AG09319 (cell line): ENCODE results near the gene NKIRAS1.
"Not testable (repeated sequence)": the region's sequence is repeated elsewhere in the genome, so short reads cannot be mapped to it uniquely, and the experiment has no call there.

Experiments used
- DNase-seq: peaks from one replicate; pipeline ENCODE4 v3.0.0-alpha.2; 2010; ENCODE audit warnings: low read depth; ENCODE audit errors: extremely low read depth
- TF ChIP-seq, protein P1 (sequence below): IDR thresholded peaks from 2 replicates; pipeline ENCODE4 v1.5.1; 2011; ENCODE audit warnings: low read depth, mild to moderate bottlenecking, inconsistent platforms, low read length, moderate library complexity

The NKIRAS1 gene

DNA sequence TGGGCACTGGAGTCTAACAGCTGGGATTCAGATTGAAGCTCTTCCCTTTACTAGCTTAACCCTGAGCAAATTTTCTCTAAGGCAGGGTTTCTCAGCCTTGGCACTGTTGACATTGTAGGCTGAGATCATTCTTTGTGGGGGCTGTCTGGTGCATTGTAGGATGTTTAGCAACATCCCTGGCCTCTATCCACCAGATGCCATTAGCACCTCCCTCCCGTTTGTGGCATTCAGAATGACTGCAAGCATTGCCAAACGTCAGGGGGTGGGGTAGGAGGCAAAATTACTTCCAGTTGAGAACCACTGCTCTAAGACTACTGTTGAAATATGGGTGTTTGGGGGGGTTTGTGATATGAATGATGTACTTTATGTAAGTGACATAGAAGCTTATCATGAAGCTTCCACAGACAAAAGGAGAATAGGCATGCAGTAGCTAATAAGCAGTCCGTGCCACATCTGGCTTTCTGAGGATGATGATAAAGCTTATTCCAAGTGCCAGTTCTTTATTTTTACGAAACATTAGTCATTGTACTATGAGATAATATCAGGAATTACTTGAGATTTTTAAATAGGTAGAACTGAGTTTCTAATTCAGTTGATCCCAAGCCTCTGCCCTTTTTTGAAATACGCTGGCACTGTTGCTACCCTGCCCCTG is 39.3 kb downstream of the NKIRAS1 start:
- TF ChIP-seq, protein P1, sequence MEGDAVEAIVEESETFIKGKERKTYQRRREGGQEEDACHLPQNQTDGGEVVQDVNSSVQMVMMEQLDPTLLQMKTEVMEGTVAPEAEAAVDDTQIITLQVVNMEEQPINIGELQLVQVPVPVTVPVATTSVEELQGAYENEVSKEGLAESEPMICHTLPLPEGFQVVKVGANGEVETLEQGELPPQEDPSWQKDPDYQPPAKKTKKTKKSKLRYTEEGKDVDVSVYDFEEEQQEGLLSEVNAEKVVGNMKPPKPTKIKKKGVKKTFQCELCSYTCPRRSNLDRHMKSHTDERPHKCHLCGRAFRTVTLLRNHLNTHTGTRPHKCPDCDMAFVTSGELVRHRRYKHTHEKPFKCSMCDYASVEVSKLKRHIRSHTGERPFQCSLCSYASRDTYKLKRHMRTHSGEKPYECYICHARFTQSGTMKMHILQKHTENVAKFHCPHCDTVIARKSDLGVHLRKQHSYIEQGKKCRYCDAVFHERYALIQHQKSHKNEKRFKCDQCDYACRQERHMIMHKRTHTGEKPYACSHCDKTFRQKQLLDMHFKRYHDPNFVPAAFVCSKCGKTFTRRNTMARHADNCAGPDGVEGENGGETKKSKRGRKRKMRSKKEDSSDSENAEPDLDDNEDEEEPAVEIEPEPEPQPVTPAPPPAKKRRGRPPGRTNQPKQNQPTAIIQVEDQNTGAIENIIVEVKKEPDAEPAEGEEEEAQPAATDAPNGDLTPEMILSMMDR = no peak
- peak; percentile 75 for DNase-seq

- DNase-seq = no peak
- TF ChIP-seq, protein P1 = no peak
Measured at GRCh38 chr3:23876923-23877322, 39.9 kb downstream of the NKIRAS1 start.

DNA sequence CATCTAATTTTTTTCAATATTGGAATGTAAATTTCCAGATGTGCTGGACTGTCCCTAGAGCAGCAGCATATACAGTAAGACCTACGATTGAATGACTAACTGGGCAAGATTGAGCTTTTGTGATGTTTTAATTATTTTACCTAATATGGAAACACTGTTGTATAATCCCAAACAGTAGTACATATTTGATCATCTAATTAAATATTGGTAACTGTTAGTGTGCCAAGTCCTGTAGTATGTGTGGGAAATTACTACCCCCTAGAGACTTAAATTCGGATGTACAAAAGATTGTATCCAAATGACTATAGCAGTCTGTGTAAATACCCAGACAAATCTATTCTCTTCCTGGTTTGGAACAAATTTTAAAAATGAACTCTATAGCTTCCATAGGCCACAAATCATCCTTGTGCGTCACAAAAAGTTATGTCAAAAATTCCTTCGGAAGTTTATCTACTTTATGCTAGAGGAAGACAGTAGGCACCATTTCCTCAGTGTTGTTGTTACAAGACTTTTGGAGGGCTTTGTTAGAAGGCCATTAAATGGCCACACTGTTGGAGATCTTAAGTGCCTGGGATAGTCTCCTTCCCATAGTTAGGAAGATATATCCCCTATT is 41.6 kb downstream of the NKIRAS1 start:
- TF ChIP-seq, protein P1 = no peak
- DNase-seq = no peak

- TF ChIP-seq, protein P1 = no peak
- no peak for DNase-seq
Measured at GRCh38 chr3:23874359-23875112, 42.3 kb downstream of the NKIRAS1 start.

- TF ChIP-seq, protein P1 = no peak; the same call in 1 of the 2 replicates
- no peak for DNase-seq
Measured at GRCh38 chr3:23873941-23874340, 42.8 kb downstream of the NKIRAS1 start.

GRCh38 chr3:23872330-23872729 is 44.5 kb downstream of the NKIRAS1 start:
- TF ChIP-seq, protein P1 = no peak
- no peak for DNase-seq

GRCh38 chr3:23871361-23871760 is 45.4 kb downstream of the NKIRAS1 start:
- DNase-seq = not testable (repeated sequence)

GRCh38 chr3:23870663-23871043 is 46.1 kb downstream of the NKIRAS1 start:
- DNase-seq = not testable (repeated sequence)
